GM10248 (cell line): ENCODE measurements around the gene SLAMF1.
A peak's percentile ranks its signal among the peaks of the same experiment; 100 is the strongest.

Experiments used
- CTCF ChIA-PET: fragments of 300-600 bp; sonication (Branson Sonifier 250); formaldehyde crosslinking; extraction: SDS; loops from one replicate; lab custom pipeline; 2021; ENCODE audit warnings: antibody characterized with exemption; lab: Yijun Ruan, JAX
- POLR2A ChIA-PET: fragments of 350-650 bp; sonication (Branson Sonifier 250); formaldehyde crosslinking; extraction: SDS; loops from one replicate; lab custom pipeline; 2020; ENCODE audit warnings: antibody characterized with exemption; lab: Yijun Ruan, JAX
- DNase-seq: peaks from one replicate; pipeline ENCODE4 v3.0.0; 2012; ENCODE audit errors: extremely low spot score
- TF ChIP-seq, protein P1 (sequence below): IDR thresholded peaks from 2 replicates; pipeline ENCODE4 v1.5.1; 2012; ENCODE audit warnings: mild to moderate bottlenecking, low read depth; ENCODE audit errors: extremely low read depth, missing control alignments, control extremely low read depth

SLAMF1 gene

DNA sequence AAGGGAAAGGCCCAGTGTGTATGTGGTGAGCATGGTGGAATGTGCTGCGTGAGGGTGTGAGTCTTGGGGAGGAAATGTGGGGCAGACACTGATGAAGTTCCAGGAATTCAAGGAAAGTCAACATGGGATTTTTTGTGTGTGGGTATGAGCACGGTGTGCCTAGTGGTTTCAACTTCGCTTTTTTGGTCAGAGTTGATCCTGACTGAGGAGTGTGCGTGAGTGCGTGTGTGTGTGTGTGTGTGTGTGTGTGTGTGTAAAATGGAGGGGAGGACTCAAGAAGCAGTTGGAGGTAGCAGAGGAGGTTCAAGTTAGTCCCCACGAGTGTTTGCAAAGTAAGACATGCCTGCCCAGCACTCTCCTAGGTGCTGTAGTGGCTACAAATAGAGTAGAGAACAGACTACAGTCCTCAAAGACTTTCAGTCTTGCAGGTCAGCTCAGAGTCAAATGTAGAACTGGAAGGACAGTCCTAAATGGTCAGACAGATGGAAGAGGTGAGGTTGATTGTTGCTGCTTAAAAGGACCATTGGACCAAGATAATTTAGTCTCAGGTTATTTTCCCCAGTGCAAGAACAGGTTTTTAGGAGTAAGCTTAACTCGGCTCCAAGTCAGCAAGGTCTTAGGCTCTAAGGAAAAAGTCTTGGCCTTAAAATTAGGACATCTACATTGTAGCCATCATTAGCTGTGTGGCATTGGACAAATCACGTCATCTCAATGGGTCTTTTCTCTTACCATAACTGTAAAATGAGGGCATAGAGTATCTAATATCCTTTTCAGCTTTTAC is 25.0 kb downstream of the SLAMF1 start:
- CTCF ChIA-PET, result interaction anchor here (0.8 to 7.5 kb wide), 4 partner anchors 13 to 330 kb away, joined by 3 to 94 read pairs (median 4); no protein-coding TSS in a partner anchor
- POLR2A ChIA-PET, result no interaction called here
- TF ChIP-seq, protein P1, sequence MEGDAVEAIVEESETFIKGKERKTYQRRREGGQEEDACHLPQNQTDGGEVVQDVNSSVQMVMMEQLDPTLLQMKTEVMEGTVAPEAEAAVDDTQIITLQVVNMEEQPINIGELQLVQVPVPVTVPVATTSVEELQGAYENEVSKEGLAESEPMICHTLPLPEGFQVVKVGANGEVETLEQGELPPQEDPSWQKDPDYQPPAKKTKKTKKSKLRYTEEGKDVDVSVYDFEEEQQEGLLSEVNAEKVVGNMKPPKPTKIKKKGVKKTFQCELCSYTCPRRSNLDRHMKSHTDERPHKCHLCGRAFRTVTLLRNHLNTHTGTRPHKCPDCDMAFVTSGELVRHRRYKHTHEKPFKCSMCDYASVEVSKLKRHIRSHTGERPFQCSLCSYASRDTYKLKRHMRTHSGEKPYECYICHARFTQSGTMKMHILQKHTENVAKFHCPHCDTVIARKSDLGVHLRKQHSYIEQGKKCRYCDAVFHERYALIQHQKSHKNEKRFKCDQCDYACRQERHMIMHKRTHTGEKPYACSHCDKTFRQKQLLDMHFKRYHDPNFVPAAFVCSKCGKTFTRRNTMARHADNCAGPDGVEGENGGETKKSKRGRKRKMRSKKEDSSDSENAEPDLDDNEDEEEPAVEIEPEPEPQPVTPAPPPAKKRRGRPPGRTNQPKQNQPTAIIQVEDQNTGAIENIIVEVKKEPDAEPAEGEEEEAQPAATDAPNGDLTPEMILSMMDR, result no peak
- DNase-seq, result no peak

GRCh38 chr1:160620942-160621632 is 25.8 kb downstream of the SLAMF1 start:
- ChIA-PET POLR2A (no interaction called here), CTCF (interaction anchor here (0.8 to 7.5 kb wide), 4 partner anchors 8 to 370 kb away, joined by 3 to 94 read pairs (median 16); no protein-coding TSS in a partner anchor)
- TF ChIP-seq, protein P1, result no peak
- no peak for DNase-seq

DNA sequence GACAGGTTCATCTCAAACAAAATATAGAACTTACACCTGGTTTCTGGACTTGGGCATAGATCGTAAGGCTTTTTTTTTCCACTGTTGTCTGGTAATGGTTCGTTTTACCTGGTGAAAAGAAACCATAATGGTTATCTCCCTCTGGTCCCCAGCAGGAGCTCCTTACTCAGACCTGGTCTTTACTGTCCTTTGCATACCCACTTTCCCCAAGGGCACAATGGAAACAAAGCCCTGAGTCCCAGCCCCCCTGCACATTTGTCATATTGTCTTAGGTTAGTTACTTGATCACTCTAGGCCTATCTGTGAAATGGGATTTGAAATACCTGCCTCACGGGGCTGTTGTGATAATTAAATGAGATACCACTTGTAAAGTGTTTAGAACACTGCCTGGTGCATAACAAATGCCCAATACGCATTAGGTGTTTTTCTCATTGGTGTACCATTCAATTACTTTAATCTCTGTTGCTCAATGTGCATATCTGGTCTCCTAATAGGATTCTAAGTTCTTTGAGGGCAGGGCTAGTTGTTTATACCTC is 27.0 kb downstream of the SLAMF1 start:
- no peak for DNase-seq
- ChIA-PET CTCF (interaction anchor here (0.8 to 7.5 kb wide), 18 partner anchors 10 to 371 kb away, joined by 3 to 94 read pairs (median 4); no protein-coding TSS in a partner anchor), POLR2A (no interaction called here)
- TF ChIP-seq, protein P1, result no peak

GRCh38 chr1:160618763-160619274 is 28.0 kb downstream of the SLAMF1 start:
- DNase-seq, result no peak
- TF ChIP-seq, protein P1, result peak; percentile 64
- CTCF ChIA-PET, result interaction anchor here (0.7 to 7.5 kb wide), 23 partner anchors 10 to 424 kb away, joined by 3 to 94 read pairs (median 3); no protein-coding TSS in a partner anchor
- POLR2A ChIA-PET, result no interaction called here

DNA sequence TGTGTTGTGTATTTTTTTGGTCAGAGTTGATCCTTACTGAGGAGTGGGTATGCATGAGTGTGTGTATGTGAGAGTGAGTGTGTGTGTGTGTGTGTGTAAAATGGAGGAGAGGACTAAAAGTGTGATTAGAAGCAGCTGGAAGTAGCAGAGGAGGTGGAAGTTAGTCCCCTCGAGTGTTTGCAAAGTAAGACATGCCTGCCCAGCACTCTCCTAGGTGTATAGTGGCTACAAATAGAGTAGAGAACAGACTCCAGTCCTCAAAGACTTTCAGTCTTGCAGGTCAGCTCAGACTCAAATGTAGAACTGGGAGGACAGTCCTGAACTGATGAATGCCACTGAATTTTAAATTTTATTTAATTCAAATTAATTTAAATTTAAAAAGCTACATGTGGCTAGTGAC is 28.5 kb downstream of the SLAMF1 start:
- CTCF ChIA-PET, result interaction anchor here (0.7 to 7.5 kb wide), 19 partner anchors 10 to 423 kb away, joined by 3 to 94 read pairs (median 4); no protein-coding TSS in a partner anchor
- POLR2A ChIA-PET, result interaction anchor here (0.5 kb wide), 1 partner anchor 22 kb away, joined by 8 read pairs; no protein-coding TSS in a partner anchor
- DNase-seq, result no peak
- TF ChIP-seq, protein P1, result no peak

DNA sequence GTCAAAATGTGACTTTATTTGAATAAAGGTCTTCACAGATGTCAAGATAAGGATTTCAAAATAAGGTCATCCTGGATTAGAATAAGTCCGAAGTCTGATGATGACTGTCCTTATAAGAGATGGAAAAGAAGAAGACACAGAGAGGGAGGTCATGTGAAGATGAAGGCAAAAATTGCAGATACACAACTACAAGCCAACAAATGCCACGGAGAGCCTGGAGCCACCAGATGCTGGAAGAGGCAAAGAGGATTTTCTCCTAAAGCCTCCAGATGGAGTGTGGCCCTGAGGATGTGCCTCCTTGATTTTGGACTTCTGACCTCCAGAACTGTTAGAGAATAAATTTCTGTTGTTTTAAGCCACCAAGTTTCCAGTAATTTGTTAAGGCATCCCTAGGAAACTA is 31.2 kb downstream of the SLAMF1 start:
- no peak for DNase-seq
- ChIA-PET POLR2A (no interaction called here), CTCF (no interaction called here)
- TF ChIP-seq, protein P1, result no peak
